GM18517 (cell line): ENCODE results near the gene PDGFRB.

Experiments
- ATAC-seq: cut with Tn5 transposase; IDR thresholded peaks from one replicate; pipeline ENCODE4 v1.9.1; 2021; ENCODE audit warnings: mild to moderate bottlenecking, moderate library complexity; ENCODE audit not compliant: unreplicated experiment

The PDGFRB gene

GRCh38 chr5:150119421-150120061 lies 36.1 kb downstream of the PDGFRB start:
- ATAC-seq: no peak

- no peak for ATAC-seq
Measured at GRCh38 chr5:150118561-150119229, 37.0 kb downstream of the PDGFRB start.

- ATAC-seq: no peak
Measured at GRCh38 chr5:150117945-150118560, 37.6 kb downstream of the PDGFRB start.

GRCh38 chr5:150116667-150117400 lies 38.8 kb downstream of the PDGFRB start:
- ATAC-seq: no peak

GRCh38 chr5:150114773-150115408 lies 40.8 kb downstream of the PDGFRB start:
- no peak for ATAC-seq

- no peak for ATAC-seq
Measured at GRCh38 chr5:150114102-150114641, 41.5 kb downstream of the PDGFRB start.

GRCh38 chr5:150113047-150113744 lies 42.4 kb downstream of the PDGFRB start:
- no peak for ATAC-seq

- ATAC-seq: no peak
Measured at GRCh38 chr5:150112201-150113046, 43.2 kb downstream of the PDGFRB start.

- ATAC-seq: no peak
Measured at GRCh38 chr5:150111122-150111521, 44.5 kb downstream of the PDGFRB start.

- ATAC-seq: no peak
Measured at GRCh38 chr5:150109921-150110320, 45.7 kb downstream of the PDGFRB start.

GRCh38 chr5:150108711-150109514 lies 46.7 kb downstream of the PDGFRB start:
- no peak for ATAC-seq

- no peak for ATAC-seq
Measured at GRCh38 chr5:150107909-150108447, 47.7 kb downstream of the PDGFRB start.

- ATAC-seq: no peak
Measured at GRCh38 chr5:150106674-150107426, 48.8 kb downstream of the PDGFRB start.

GRCh38 chr5:150105928-150106615 lies 49.6 kb downstream of the PDGFRB start:
- ATAC-seq: no peak

- ATAC-seq: no peak
Measured at GRCh38 chr5:150104550-150104870, 51.1 kb downstream of the PDGFRB start.

GRCh38 chr5:150103678-150104549 lies 51.7 kb downstream of the PDGFRB start:
- ATAC-seq: no peak
